Kidney (tissue), 14 donors: ENCODE results near the gene FGF8. TPM values are rescaled to one million over a fixed set of nuclear protein-coding genes. Genes with fewer than 3 reads are reported as not detected.
A peak's percentile ranks its signal among the peaks of the same experiment; 100 is the strongest.

Experiments used
- DNase-seq, 5 donors: peaks; one replicate each; pipeline ENCODE4 v3.0.0-alpha.2; 2013 to 2020
- FAIRE-seq: peaks from 2 replicates; lab custom pipeline; 2012; peaks lifted over from hg19 to GRCh38; lab: Jason Lieb, UNC
- H3K27ac ChIP-seq, 2 donors: one replicate each; pipeline ENCODE4 v1.7.0; 2013; ENCODE audit warnings: low read depth in 2 of 2, low read length in 2 of 2, inconsistent platforms in 1 of 2
- H3K27me3 ChIP-seq: one replicate; pipeline ENCODE4 v1.7.1; 2013; ENCODE audit warnings: low read length, inconsistent platforms; ENCODE audit not compliant: control insufficient read depth, insufficient read depth
- H3K36me3 ChIP-seq, 3 donors: one replicate each; pipeline versions ENCODE4 v1.7.0 to v1.7.1; 2013; ENCODE audit warnings: low read length in 3 of 3, control low read depth in 1 of 3, inconsistent platforms in 1 of 3; ENCODE audit not compliant: insufficient read depth in 3 of 3, control insufficient read depth in 2 of 3
- H3K4me1 ChIP-seq, 3 donors: one replicate each; pipeline versions ENCODE4 v1.7.0 to v1.7.1; 2013; ENCODE audit warnings: low read length in 3 of 3, inconsistent platforms in 1 of 3, low read depth in 1 of 3; ENCODE audit not compliant: control insufficient read depth in 2 of 3, insufficient read depth in 2 of 3
- H3K4me3 ChIP-seq, 3 donors: one replicate each; pipeline versions ENCODE4 v1.7.0 to v1.8.1; 2013; ENCODE audit warnings: low read length in 3 of 3, control low read depth in 1 of 3, inconsistent platforms in 1 of 3
- H3K9ac ChIP-seq, 3 donors: one replicate each; pipeline versions ENCODE4 v1.7.0 to v1.7.1; 2013; ENCODE audit warnings: low read length in 3 of 3, control low read depth in 1 of 3, inconsistent platforms in 1 of 3
- H3K9me3 ChIP-seq, 3 donors: one replicate each; pipeline versions ENCODE4 v1.7.0 to v1.7.1; 2013; ENCODE audit warnings: low read length in 3 of 3, control low read depth in 1 of 3, inconsistent platforms in 1 of 3; ENCODE audit not compliant: control insufficient read depth in 2 of 3, insufficient read depth in 1 of 3
- intact Hi-C: fragments of 100-400 bp; cut with DNase I; formaldehyde crosslinking; loops from one replicate; pipeline ENCODE4 v1.11.1; 2022
- polyA plus RNA-seq: library from polyadenylated mRNA; stranded (reverse); fragments of 350-450 nt; fragmentation: Illumina TruSeq; extraction: RNeasy Lipid Tissue Mini Kit (QIAGEN cat#74804); gene quantifications from one replicate; pipeline ENCODE4 v1.2.3, GENCODE V29; 2014; ENCODE audit warnings: low read depth, low replicate concordance; ENCODE audit not compliant: insufficient read depth
- total RNA-seq: library from RNA; stranded (reverse); fragmentation: NEBNext Ultra II Directional; extraction: Animal tissue kit (Norgen Biotek cat#: 25700); gene quantifications from one replicate; pipeline ENCODE4 v1.2.1, GENCODE V29; 2021
- TF ChIP-seq, protein P1 (sequence below): IDR thresholded peaks from 3 replicates; pipeline ENCODE4 v1.5.1; 2012; ENCODE audit warnings: mild to moderate bottlenecking, moderate library complexity, borderline replicate concordance; ENCODE audit not compliant: insufficient read depth; ENCODE audit errors: extremely low read depth
- donor health status: control.
- donor health status: control.
- donor health status: control.
- donor health status: control.
- donor health status: control.
- donor health status: DM: yes; HTN: yes; CAD: no.
- donor health status: Normal renal cell carcinoma (clear cell type).

Gene FGF8
- total and polyA plus RNA-seq, 2 donors from 2014 or later, result not detected

DNA sequence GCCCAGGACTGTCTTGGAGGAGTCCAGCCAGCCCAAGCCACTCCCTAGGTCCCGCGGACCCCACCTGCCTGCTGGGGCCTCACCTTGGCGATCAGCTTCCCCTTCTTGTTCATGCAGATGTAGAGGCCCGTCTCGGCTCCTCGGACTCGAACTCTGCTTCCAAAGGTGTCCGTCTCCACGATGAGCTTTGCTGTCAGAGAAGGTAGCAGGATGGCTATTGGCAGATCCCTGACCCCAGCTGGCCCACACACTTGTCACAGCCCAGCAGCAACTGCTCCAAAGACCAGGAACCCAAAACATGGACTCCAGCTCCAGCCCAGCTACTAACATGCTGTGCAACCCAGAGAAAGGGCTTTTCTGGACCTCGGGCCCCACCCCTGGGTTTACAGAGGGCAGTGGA lies 4.5 kb downstream of the FGF8 start:
- peaks cover 0 to 13% (median 0%) of the 10 kb centered on the region in 3 donors for H3K4me1 ChIP-seq
- no peaks in the 10 kb centered on the region for H3K9me3 ChIP-seq
- FAIRE-seq, result no peak
- DNase-seq, result peak in 1 of 5 donors; percentile 52
- no peak overlapping the region for H3K9ac ChIP-seq
- H3K27ac ChIP-seq, result no peak overlapping the region
- intact Hi-C loops, result loop anchor here (10.0 kb wide), 1 partner anchor 167 kb away; no protein-coding TSS in a partner anchor
- peaks cover 17% of the 10 kb centered on the region for H3K27me3 ChIP-seq
- no peaks in the 10 kb centered on the region for H3K36me3 ChIP-seq
- TF ChIP-seq, protein P1, sequence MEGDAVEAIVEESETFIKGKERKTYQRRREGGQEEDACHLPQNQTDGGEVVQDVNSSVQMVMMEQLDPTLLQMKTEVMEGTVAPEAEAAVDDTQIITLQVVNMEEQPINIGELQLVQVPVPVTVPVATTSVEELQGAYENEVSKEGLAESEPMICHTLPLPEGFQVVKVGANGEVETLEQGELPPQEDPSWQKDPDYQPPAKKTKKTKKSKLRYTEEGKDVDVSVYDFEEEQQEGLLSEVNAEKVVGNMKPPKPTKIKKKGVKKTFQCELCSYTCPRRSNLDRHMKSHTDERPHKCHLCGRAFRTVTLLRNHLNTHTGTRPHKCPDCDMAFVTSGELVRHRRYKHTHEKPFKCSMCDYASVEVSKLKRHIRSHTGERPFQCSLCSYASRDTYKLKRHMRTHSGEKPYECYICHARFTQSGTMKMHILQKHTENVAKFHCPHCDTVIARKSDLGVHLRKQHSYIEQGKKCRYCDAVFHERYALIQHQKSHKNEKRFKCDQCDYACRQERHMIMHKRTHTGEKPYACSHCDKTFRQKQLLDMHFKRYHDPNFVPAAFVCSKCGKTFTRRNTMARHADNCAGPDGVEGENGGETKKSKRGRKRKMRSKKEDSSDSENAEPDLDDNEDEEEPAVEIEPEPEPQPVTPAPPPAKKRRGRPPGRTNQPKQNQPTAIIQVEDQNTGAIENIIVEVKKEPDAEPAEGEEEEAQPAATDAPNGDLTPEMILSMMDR, result no peak
- no peak overlapping the region for H3K4me3 ChIP-seq

DNA sequence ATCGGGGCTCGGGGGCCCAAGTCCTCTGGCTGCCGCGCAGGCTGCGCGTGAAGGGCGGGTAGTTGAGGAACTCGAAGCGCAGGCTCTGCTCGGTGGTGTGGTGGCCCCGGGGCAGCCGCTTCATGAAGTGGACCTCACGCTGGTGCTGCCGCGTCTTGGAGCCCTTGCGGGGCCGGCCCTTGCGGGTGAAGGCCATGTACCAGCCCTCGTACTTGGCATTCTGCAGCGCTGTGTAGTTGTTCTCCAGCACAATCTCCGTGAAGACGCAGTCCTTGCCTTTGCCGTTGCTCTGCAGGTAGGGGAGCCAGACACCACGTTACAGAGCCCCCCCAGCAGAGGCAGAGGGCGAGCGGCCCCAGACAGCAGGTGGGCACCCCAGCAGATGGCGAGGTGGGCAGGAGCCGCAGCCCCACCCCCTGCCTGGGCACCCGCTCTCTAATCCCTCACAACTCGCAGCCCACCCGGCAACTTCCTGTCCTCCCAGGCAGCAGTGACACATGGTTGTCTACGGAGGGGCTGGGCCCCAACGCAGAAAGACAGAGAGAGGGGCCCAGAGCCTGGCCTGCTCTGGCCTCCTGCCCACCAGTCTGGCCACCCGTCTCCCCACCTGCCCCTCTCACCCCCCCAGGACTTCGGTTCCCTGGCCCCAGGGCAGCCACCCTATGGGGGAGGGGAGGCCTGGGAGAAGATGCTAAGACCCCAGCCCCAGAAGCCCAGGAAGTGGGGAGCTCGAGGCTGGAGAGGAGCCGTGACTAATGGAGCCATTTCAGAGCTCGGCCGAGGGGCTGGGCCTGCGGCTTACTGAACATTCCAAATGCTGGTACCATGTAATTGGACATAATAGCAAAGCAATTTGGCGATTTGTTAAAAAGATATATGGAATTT lies 5.3 kb downstream of the FGF8 start:
- TF ChIP-seq, protein P1, result no peak
- Histone ChIP-seq H3K36me3 (no peaks in the 10 kb centered on the region), H3K9ac (no peak overlapping the region), H3K27ac (no peak overlapping the region), H3K4me3 (no peak overlapping the region), H3K4me1 (peaks cover 0 to 13% (median 0%) of the 10 kb centered on the region in 3 donors), H3K27me3 (peaks cover 17% of the 10 kb centered on the region), H3K9me3 (no peaks in the 10 kb centered on the region)
- DNase-seq (peak in 1 of 5 donors; percentile 45), FAIRE-seq (no peak)
- intact Hi-C loops, result loop anchor here (10.0 kb wide), 1 partner anchor 166 kb away; no protein-coding TSS in a partner anchor

DNA sequence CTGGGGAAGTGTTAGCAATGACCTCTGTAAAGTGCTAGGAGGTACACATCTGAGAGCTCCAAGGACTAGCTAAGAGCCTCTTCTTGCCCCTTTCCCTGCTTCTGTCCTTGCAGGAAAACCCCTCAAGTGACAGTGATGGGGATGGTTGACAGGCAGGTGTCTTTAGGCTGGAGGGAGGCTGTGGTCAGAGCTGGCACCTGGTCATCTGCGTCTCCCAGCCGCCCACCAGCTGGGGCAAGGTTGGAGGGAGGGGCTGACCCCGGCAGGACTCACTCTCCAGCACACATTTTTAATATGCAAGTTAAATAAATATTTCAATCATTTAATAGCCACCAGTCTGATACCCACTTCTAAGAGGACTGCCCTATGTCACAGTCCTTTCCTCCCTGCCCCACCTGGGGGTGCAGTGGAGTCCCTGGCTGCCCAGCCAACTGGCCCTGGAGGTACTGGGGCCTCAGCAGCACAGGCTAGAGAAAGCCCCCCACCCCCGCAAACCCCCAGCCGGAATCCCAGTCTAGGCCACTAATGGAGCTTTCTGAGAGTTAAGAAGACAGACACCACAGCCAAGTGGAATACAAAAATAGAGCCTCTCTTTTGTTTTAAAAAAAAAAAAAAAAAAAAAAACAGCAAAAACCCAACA lies 6.3 kb downstream of the FGF8 start:
- no peak overlapping the region for H3K4me3 ChIP-seq
- TF ChIP-seq, protein P1, result no peak
- peaks cover 0 to 8% (median 0%) of the 10 kb centered on the region in 3 donors for H3K4me1 ChIP-seq
- no peak overlapping the region for H3K27ac ChIP-seq
- intact Hi-C loops, result loop anchor here (10.0 kb wide), 1 partner anchor 165 kb away; no protein-coding TSS in a partner anchor
- no peaks in the 10 kb centered on the region for H3K36me3 ChIP-seq
- peaks cover 14% of the 10 kb centered on the region for H3K27me3 ChIP-seq
- H3K9me3 ChIP-seq, result no peaks in the 10 kb centered on the region
- H3K9ac ChIP-seq, result no peak overlapping the region
- no peak for DNase-seq
- FAIRE-seq, result no peak
